ENCODE measurements around the gene STARD4.

STARD4 gene

GRCh38 chr5:111520908-111521307 is 8.6 kb upstream of the STARD4 start:
- DNase-seq (ENCODE audit: low spot score): no peak

DNA sequence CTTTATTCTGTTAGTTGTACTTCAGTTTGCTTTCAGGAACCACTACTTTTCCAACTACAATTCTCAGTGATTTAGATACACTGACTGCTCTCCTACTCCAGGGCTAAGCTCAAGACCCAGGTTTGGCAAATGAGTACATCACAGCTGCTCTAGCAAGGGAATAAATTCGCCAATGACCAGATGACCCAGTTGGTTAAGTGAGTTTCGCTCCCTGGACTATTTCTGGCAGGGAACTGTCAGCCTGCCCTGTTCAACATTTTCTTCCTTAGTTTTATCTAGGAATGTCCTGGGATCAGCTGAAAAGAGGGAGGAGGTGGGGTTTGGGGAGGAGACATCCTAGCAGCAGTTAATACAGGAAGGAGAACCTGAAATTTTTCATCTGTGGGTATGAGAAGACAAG is 6.4 kb upstream of the STARD4 start:
- no peak for DNase-seq (ENCODE audit: low spot score)

DNA sequence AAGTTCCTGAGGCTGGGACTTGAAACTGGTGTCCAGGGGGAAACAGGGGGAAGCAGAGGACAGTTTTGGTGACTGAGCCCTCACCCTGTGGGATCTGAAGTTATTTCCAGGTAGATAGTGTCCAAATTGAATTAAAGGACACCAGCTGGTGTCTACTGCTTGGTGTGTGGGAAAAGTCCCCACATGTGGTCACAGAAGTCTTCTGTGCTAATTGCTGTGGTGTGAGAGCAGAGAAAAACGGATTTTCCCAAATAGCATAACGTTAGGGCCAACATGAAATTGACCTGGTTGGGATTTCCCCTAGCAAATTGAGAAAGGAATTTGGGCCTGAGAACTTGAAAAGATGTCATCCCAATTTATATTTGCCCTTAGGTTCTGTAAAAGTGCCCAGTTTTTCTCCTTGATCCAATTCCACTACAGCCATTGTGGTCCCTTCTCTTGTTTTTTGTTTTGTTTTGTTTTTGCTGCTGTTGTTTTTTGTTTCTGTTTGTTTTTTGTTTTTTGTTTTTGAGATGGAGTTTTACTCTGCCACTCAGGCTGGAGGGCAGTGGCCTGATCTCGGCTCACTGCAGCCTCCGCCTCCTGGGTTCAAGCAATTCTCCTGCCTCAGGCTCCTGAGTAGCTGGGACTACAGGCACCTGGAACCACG is 5.6 kb upstream of the STARD4 start:
- no peak for DNase-seq (ENCODE audit: low spot score)

GRCh38 chr5:111514087-111514486 is 1.8 kb upstream of the STARD4 start:
- no peak for DNase-seq (ENCODE audit: low spot score)

DNA sequence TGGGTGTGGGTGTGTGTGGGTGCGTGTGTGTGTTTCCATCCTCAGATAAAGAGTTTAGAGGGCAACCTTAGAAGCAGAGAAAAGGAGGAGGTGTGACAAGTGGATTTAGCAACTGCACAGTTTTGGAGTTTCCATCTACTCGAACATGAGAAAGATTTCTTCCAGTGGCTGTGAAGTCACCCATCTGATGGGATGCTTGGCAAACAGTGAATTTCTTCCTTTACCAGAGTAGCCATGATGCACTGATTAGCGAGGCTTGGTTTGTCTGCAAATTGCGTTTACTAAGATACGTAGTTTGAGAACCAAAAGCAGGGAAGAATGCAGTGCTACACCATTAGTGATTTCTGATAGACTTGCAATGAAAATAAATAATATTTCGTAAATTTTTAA is 791 bp upstream of the STARD4 start:
- no peak for DNase-seq (ENCODE audit: low spot score)

DNA sequence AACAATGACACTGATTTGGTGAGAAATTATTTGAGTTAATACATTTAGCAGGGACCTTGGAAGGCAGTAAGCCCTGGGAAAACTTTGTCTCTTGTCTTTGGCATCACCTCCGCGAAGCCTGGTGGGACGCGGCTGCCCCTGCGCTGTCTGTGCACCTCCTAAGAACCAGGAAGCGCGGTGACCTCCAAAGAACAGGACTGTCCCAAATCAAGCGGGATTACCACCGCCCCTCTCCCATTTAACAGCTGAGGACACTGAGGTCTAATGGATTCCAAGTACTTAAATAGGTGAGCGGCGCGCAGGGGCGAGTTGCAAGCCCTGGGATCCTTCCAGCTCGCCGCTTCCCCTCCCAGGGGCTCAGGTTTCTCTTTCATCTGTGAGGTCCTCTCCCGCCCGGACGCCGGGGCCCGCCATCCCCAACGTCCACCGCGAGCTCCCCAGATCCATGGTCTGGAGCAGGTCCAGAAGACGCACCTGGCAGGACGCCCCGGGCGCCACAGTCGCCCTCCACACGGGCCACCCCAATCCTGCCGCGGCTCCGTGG is 432 bp downstream of the STARD4 start:
- no peak for DNase-seq (ENCODE audit: low spot score)

GRCh38 chr5:111511174-111511830 is 1.0 kb downstream of the STARD4 start:
- no peak for DNase-seq (ENCODE audit: low spot score)

DNA sequence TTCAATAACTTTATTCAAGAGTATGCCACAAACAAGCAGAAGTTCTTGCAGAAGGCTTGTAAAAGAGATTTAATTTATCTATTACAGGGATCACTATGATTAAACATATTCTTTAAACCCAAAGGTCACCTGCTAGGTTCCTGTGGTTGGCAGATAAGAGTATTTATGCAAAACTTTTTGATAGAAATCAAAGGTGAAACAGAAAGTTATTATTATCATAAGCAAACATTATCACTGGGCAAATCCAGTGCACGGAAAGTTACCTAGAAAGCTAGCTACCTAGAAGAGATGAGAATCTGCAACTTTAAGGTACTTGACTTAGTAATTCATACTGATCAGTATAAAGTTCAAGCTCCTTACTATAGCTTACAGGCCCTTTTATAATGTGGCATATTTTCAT is 3.2 kb downstream of the STARD4 start:
- DNase-seq (ENCODE audit: low spot score): peak; percentile 40

- no peak for DNase-seq (ENCODE audit: low spot score)
These were observed 5.1 kb downstream of the STARD4 start for GRCh38 chr5:111507276-111507675.

DNA sequence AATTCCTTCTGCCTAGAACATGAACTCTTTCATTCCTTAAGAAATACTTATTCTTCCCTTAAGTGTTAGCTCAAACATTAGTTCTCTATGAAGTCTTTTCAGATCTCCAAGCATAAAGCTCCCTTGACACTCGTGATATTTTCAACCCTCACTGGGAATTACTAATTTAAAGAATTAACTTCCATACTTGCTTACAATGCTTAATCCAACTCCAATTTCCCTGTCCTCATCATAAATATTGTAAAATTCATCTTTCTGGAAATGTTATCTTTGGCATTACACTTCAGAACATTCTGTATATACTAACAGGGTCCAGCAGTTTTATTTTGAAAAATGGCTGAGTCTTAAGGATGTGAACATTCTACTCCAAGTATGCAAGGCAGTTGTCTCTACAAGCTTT is 7.2 kb downstream of the STARD4 start:
- DNase-seq (ENCODE audit: low spot score): no peak

DNA sequence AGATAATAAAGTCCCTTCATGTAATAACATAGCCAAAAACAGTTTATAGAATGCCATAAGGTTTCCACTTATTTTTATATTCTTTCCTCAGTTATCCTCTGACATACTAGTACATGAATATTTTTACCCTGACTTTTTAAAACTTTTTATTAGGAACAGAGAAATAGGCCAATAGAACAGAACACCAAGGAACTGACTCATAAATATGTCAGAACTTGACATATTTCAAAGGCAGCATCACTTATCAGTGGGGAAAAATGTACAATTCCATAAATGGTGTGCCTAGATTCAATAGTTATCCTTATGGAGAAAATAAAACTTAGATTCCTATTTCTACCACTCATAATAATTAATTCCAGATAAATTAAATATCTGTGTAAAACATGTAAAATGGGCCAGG is 9.4 kb downstream of the STARD4 start:
- no peak for DNase-seq (ENCODE audit: low spot score)

DNA sequence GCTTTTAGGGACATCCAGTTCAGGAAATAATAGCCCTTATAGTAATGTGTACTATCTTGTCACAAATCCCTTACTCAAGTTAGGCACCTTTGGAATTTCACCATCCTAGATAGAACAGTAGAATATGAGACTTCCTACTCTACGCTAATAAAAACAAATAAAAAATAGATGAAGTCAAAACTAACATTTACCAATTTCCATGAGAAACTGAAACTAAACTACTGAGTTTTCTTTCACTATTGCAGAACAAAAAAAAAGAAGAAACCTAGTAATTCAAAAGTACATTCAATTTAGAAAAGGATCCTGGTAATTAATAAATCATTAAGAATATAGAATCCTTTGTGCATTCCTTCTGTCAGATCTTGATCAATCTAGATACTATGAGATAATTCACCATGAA is 14.0 kb downstream of the STARD4 start:
- DNase-seq (ENCODE audit: low spot score): no peak

- no peak for DNase-seq (ENCODE audit: low spot score)
These were observed 17.2 kb downstream of the STARD4 start for GRCh38 chr5:111495159-111495558.

DNA sequence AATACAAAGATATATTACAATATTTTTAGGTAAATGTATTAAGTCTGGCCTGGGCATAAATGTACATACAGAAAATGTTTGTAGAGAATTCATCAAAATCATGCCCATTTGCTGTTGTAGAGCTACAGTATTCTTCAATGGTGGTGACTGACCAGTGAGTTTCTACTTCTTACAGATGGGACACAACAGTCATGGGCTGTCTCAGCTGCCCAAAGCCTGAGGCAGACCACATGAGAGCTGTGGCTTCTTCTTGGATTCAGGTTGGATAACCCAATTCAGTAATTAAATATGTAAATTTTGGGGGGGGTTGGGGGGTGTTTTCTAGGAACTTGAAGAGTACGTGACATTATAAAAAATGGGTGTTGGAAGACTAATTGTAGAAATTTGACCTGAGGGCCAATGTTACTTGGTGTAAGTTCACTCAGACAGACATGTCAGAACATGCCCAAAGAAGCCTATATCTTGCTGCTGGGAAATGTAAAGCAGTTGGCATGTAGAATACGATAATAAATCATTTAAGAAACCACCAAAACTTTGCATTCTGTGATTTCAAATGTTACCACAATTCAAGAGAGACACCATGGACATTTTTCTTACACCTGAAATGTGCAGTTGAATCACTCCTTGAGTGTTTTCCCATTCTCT is 17.9 kb downstream of the STARD4 start:
- no peak for DNase-seq (ENCODE audit: low spot score)

DNA sequence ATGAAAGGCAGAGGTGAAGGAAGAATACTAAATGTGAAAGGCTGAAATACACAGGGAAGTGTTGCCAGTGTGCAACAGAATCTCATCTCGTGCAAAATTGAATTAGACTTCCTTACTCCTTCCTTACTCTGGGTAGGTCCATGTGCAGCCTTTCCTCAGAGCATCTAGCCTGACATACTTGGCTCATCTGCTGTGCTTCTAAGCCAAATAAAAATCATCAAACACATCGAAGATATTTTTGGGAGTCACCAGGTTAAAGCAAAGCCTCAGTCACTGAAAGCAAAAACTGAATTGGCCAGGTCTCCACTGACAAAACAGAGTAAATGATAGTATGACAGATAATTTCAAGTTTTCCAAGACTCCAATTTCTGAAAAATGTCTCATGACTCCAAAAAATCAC is 19.3 kb downstream of the STARD4 start:
- no peak for DNase-seq (ENCODE audit: low spot score)

DNA sequence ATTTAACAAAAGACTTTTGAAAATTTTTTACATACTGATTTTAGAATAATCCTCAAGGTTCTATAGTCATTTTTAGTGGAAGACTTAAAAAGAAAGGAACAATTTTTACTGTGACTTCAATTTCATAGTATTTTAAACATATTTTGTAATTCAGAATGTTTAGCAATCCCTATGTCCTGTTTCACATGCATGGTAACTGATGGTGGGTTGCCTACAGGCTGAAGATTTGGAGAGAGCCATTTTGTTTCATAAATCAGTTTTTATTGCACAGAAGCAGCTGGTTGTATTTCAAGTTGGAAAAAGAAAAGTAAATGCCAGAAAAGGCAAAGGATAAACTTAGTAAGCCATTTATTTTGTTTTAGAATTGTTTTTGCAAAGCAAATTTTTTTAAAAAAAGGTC is 24.0 kb downstream of the STARD4 start:
- DNase-seq (ENCODE audit: low spot score): no peak

- no peak for DNase-seq (ENCODE audit: low spot score)
These were observed 25.4 kb downstream of the STARD4 start for GRCh38 chr5:111486926-111487325.

- DNase-seq (ENCODE audit: low spot score): no peak
These were observed 26.3 kb downstream of the STARD4 start for GRCh38 chr5:111486055-111486454.

GRCh38 chr5:111480346-111480745 is 32.0 kb downstream of the STARD4 start:
- DNase-seq (ENCODE audit: low spot score): no peak

DNA sequence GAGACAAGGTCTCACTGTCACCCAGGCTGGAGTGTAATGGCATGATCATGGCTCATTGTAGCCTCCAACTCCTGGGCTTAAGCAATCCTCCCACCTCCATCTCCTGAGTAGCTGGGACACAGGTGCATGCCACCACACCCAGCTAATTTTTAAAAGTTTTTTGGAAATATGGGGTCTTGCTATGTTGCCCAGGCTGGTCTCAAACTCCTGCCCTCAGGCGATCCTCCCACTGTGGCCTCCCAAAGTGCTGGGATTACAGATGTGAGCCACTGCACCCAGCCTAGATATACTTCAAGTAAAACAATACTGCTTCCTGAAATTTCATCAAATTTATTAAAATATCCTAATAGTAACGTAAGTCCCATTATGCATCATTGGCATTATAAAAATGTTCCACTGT is 33.4 kb downstream of the STARD4 start:
- no peak for DNase-seq (ENCODE audit: low spot score)

- DNase-seq (ENCODE audit: low spot score): no peak
These were observed 34.1 kb downstream of the STARD4 start for GRCh38 chr5:111478266-111478665.

GRCh38 chr5:111472579-111472978 is 39.8 kb downstream of the STARD4 start:
- DNase-seq (ENCODE audit: low spot score): no peak

GRCh38 chr5:111472096-111472495 is 40.2 kb downstream of the STARD4 start:
- no peak for DNase-seq (ENCODE audit: low spot score)

Data from CD4-positive, alpha-beta T cell treated with Interleukin-15 for 4 hours (primary cell).